Epithelial cell of prostate (primary cell): Measurements from ENCODE around the gene PRDM13.
"Not testable (repeated sequence)": the region's sequence is repeated elsewhere in the genome, so short reads cannot be mapped to it uniquely, and the experiment has no call there.

Experiments used
- DNase-seq: peaks from one replicate; pipeline ENCODE4 v3.0.0-alpha.2; 2011; ENCODE audit warnings: low read depth, low spot score
- H3K27ac ChIP-seq: fragments of 450-650 bp; 2 replicates; pipeline ENCODE4 v1.5.1; 2017; ENCODE audit warnings: mild to moderate bottlenecking

PRDM13 gene

GRCh38 chr6:99618649-99619408 lies 12.2 kb downstream of the PRDM13 start:
- H3K27ac ChIP-seq = no peak overlapping the region
- no peak for DNase-seq

GRCh38 chr6:99619409-99619762 lies 12.8 kb downstream of the PRDM13 start:
- H3K27ac ChIP-seq = no peak overlapping the region
- DNase-seq = no peak

GRCh38 chr6:99622044-99622443 lies 15.4 kb downstream of the PRDM13 start:
- DNase-seq, H3K27ac ChIP-seq: not testable (repeated sequence)

GRCh38 chr6:99629293-99629692 lies 22.7 kb downstream of the PRDM13 start:
- DNase-seq = no peak
- no peak overlapping the region for H3K27ac ChIP-seq

GRCh38 chr6:99637629-99638028 lies 31.0 kb downstream of the PRDM13 start:
- H3K27ac ChIP-seq = no peak overlapping the region
- DNase-seq = no peak

GRCh38 chr6:99638358-99638757 lies 31.7 kb downstream of the PRDM13 start:
- H3K27ac ChIP-seq, DNase-seq: not testable (repeated sequence)

- no peak for DNase-seq
- no peak overlapping the region for H3K27ac ChIP-seq
Measured at GRCh38 chr6:99641270-99641669, 34.6 kb downstream of the PRDM13 start.

GRCh38 chr6:99645986-99646385 lies 39.4 kb downstream of the PRDM13 start:
- no peak for DNase-seq
- no peak overlapping the region for H3K27ac ChIP-seq

GRCh38 chr6:99650091-99650571 lies 43.5 kb downstream of the PRDM13 start:
- DNase-seq, H3K27ac ChIP-seq: not testable (repeated sequence)

GRCh38 chr6:99660206-99660605 lies 53.6 kb downstream of the PRDM13 start:
- no peak for DNase-seq
- H3K27ac ChIP-seq = no peak overlapping the region

GRCh38 chr6:99661870-99662269 lies 55.2 kb downstream of the PRDM13 start:
- H3K27ac ChIP-seq = no peak overlapping the region
- no peak for DNase-seq

- H3K27ac ChIP-seq = no peak overlapping the region
- no peak for DNase-seq
Measured at GRCh38 chr6:99662616-99663015, 56.0 kb downstream of the PRDM13 start.
